COLO668 (cell line): ENCODE results near the gene WIPF1.

Experiments
- DNase-seq: peaks from one replicate; lab custom pipeline; 2025; ENCODE audit not compliant: unreplicated experiment; lab: John Stamatoyannopoulos, UW

Gene WIPF1

GRCh38 chr2:174621323-174621722 is 23.7 kb upstream of the WIPF1 start:
- DNase-seq, result no peak

GRCh38 chr2:174618179-174618578 is 20.6 kb upstream of the WIPF1 start:
- no peak for DNase-seq

- DNase-seq, result no peak
Measured at GRCh38 chr2:174617718-174618117, 20.1 kb upstream of the WIPF1 start.

GRCh38 chr2:174617120-174617519 is 19.5 kb upstream of the WIPF1 start:
- DNase-seq, result no peak

- no peak for DNase-seq
Measured at GRCh38 chr2:174615871-174616436, 18.4 kb upstream of the WIPF1 start.

GRCh38 chr2:174614261-174614660 is 16.7 kb upstream of the WIPF1 start:
- DNase-seq, result no peak

- no peak for DNase-seq
Measured at GRCh38 chr2:174613531-174613930, 15.9 kb upstream of the WIPF1 start.

- no peak for DNase-seq
Measured at GRCh38 chr2:174612970-174613369, 15.4 kb upstream of the WIPF1 start.

GRCh38 chr2:174611854-174612253 is 14.2 kb upstream of the WIPF1 start:
- no peak for DNase-seq

- DNase-seq, result no peak
Measured at GRCh38 chr2:174611006-174611405, 13.4 kb upstream of the WIPF1 start.

- DNase-seq, result no peak
Measured at GRCh38 chr2:174610243-174610995, 12.8 kb upstream of the WIPF1 start.

GRCh38 chr2:174609261-174609660 is 11.7 kb upstream of the WIPF1 start:
- no peak for DNase-seq

- DNase-seq, result no peak
Measured at GRCh38 chr2:174608866-174609214, 11.2 kb upstream of the WIPF1 start.

- DNase-seq, result no peak
Measured at GRCh38 chr2:174607989-174608865, 10.6 kb upstream of the WIPF1 start.

- no peak for DNase-seq
Measured at GRCh38 chr2:174607584-174607983, 10.0 kb upstream of the WIPF1 start.

- DNase-seq, result no peak
Measured at GRCh38 chr2:174606336-174606735, 8.7 kb upstream of the WIPF1 start.

- no peak for DNase-seq
Measured at GRCh38 chr2:174605687-174606086, 8.1 kb upstream of the WIPF1 start.

GRCh38 chr2:174603280-174603679 is 5.7 kb upstream of the WIPF1 start:
- DNase-seq, result peak; percentile 14

GRCh38 chr2:174602745-174603144 is 5.1 kb upstream of the WIPF1 start:
- no peak for DNase-seq

- DNase-seq, result no peak
Measured at GRCh38 chr2:174600349-174600748, 2.7 kb upstream of the WIPF1 start.

- DNase-seq, result no peak
Measured at GRCh38 chr2:174599310-174599921, 1.8 kb upstream of the WIPF1 start.

- DNase-seq, result no peak
Measured at GRCh38 chr2:174597009-174597344, 627 bp downstream of the WIPF1 start.
